Endothelial cell (in vitro differentiated cells): Measurements from ENCODE around the gene PSMC3. TPM values are rescaled to one million over a fixed set of nuclear protein-coding genes. Genes with fewer than 3 reads are reported as not detected.

Source experiments
- DNase-seq: peaks from one replicate; pipeline ENCODE4 v3.0.0; 2021; ENCODE audit warnings: low spot score
- H3K27ac Mint-ChIP-seq: one replicate; pipeline ENCODE4 v1.8.0; 2021; ENCODE audit warnings: mixed read lengths, inconsistent platforms; ENCODE audit not compliant: unreplicated experiment
- H3K27me3 Mint-ChIP-seq: one replicate; pipeline ENCODE4 v1.8.0; 2021; ENCODE audit warnings: mild to moderate bottlenecking, moderate library complexity, mixed read lengths, inconsistent platforms; ENCODE audit not compliant: unreplicated experiment
- H3K36me3 Mint-ChIP-seq: one replicate; pipeline ENCODE4 v1.8.0; 2021; ENCODE audit warnings: mild to moderate bottlenecking, low read depth, mixed read lengths, inconsistent platforms; ENCODE audit not compliant: unreplicated experiment
- H3K4me1 Mint-ChIP-seq: one replicate; pipeline ENCODE4 v1.8.0; 2021; ENCODE audit warnings: mild to moderate bottlenecking, mixed read lengths, inconsistent platforms; ENCODE audit not compliant: unreplicated experiment
- H3K4me3 Mint-ChIP-seq: one replicate; pipeline ENCODE4 v1.8.0; 2021; ENCODE audit warnings: mild to moderate bottlenecking, mixed read lengths, inconsistent platforms; ENCODE audit not compliant: unreplicated experiment
- H3K9me3 Mint-ChIP-seq: one replicate; pipeline ENCODE4 v1.8.0; 2021; ENCODE audit warnings: mixed read lengths, inconsistent platforms; ENCODE audit not compliant: unreplicated experiment
- CTCF ChIP-seq: fragments of 200-600 bp; sonication (generic); IDR thresholded peaks from one replicate; pipeline ENCODE4 v1.5.0; 2021; ENCODE audit warnings: antibody characterized with exemption; ENCODE audit not compliant: unreplicated experiment
- long read RNA-seq: library from polyadenylated mRNA; unstranded; transcript quantifications from one replicate; pipeline ENCODE4 v2.0.0, GENCODE V29; 2020; ENCODE audit not compliant: unreplicated experiment
- total RNA-seq: library from RNA; stranded (reverse); fragmentation: NEBNext Ultra II Directional; extraction: Animal tissue kit (Norgen Biotek cat#: 25700); gene quantifications from one replicate; pipeline ENCODE4 v1.2.1, GENCODE V29; 2021; ENCODE audit not compliant: unreplicated experiment

The PSMC3 gene
- 127 TPM for total RNA-seq
- long read RNA-seq, transcript PSMC3-212 (12 exons, 1,373 nt): major isoform, 238 of 269 reads
- long read RNA-seq, partial matches to known transcripts: 11 of 269 reads
- long read RNA-seq, other reads (novel, unspliced or antisense): 20 of 269 reads

- peak; percentile 99 for DNase-seq
- Mint-ChIP-seq H3K9me3 (no peaks in the 10 kb centered on the region), H3K36me3 (peaks cover 25% of the 10 kb centered on the region), H3K4me1 (peaks cover 24% of the 10 kb centered on the region), H3K4me3 (peak within 1 kb of the TSS; percentile 99), H3K27me3 (peaks cover 7% of the 10 kb centered on the region), H3K27ac (peak within 1 kb of the TSS; percentile 98)
- TF ChIP-seq CTCF: no peak
Observed at GRCh38 chr11:47426062-47426956, at the start of gene PSMC3. PSMC3 (minus strand) TSS chr11:47426439; CDS start chr11:47426279, 160 bp downstream.

- H3K27ac Mint-ChIP-seq: no peak overlapping the region
- peaks cover 39% of the 10 kb centered on the region for H3K4me1 Mint-ChIP-seq
- peaks cover 57% of the 10 kb centered on the region for H3K36me3 Mint-ChIP-seq
- no peak for TF ChIP-seq CTCF
- H3K4me3 Mint-ChIP-seq: no peak overlapping the region
- H3K9me3 Mint-ChIP-seq: no peaks in the 10 kb centered on the region
- DNase-seq: no peak
- H3K27me3 Mint-ChIP-seq: peaks cover 3% of the 10 kb centered on the region
Observed at GRCh38 chr11:47470671-47471070, 44.4 kb upstream of the PSMC3 start.

DNA sequence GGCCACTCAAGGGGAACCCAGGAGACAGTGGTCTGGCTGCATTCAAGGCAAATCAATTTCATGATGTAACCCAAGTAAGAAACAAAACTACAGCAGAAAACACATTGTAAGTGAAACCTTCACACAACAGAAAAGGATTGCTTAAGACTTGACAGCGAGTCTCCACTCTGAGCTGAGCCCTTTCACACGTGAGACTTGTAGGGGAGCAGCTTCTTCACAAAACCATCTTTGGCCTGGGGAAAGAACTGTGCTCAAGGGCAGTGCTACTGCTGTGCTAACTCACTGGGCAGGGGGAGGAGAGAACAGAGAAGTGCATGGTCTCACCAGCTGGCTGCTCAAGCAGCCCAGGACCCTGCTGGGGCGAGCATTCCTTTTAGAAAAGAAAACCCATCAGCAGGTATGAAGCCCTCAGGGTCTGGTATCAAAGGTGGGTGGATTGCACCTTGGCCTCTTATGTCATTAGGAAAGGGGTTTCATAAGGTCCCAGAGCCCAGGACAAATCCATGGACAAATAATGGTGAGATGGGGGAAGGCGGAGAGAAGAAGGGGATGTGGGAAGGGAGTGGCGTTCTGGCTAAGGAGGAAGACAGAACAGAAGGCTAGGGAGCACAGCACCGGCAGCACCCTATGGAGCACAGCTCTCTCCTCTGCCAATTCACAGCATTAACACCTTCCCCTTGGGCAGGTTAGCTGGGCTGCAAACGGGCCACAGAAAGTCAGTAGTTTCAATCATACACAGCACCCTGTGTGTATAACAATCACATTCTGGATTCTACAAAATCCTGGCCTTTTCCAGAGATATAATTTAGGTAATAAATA is 43.3 kb upstream of the PSMC3 start:
- Mint-ChIP-seq H3K9me3 (no peaks in the 10 kb centered on the region), H3K27ac (peak overlapping the region; percentile 78), H3K36me3 (peaks cover 51% of the 10 kb centered on the region), H3K4me1 (peaks cover 47% of the 10 kb centered on the region), H3K27me3 (peaks cover 7% of the 10 kb centered on the region), H3K4me3 (no peak overlapping the region)
- TF ChIP-seq CTCF: no peak
- DNase-seq: no peak

- H3K27me3 Mint-ChIP-seq: peaks cover 11% of the 10 kb centered on the region
- DNase-seq: no peak
- peaks cover 47% of the 10 kb centered on the region for H3K4me1 Mint-ChIP-seq
- H3K27ac Mint-ChIP-seq: peak overlapping the region; percentile 37
- H3K9me3 Mint-ChIP-seq: no peaks in the 10 kb centered on the region
- H3K4me3 Mint-ChIP-seq: peak overlapping the region; percentile 16
- H3K36me3 Mint-ChIP-seq: peaks cover 45% of the 10 kb centered on the region
- no peak for TF ChIP-seq CTCF
Observed at GRCh38 chr11:47468598-47469214, 42.5 kb upstream of the PSMC3 start.
